Subcutaneous abdominal adipose tissue (tissue), 5 donors: ENCODE data around the gene MRAS.
A peak's percentile ranks its signal among the peaks of the same experiment; 100 is the strongest.
"Not testable (repeated sequence)": the region's sequence is repeated elsewhere in the genome, so short reads cannot be mapped to it uniquely, and the experiment has no call there.

Source experiments
- H3K27ac ChIP-seq: one replicate; pipeline ENCODE4 v1.7.0; 2013; ENCODE audit warnings: low read depth, mild to moderate bottlenecking, inconsistent platforms, low read length, moderate library complexity
- H3K27me3 ChIP-seq, 5 donors: one replicate each; pipeline ENCODE4 v1.7.0; 2013; ENCODE audit warnings: low read length in 5 of 5, inconsistent platforms in 1 of 5; ENCODE audit not compliant: control insufficient read depth in 5 of 5, insufficient read depth in 4 of 5
- H3K36me3 ChIP-seq, 5 donors: one replicate each; pipeline ENCODE4 v1.7.0; 2013; ENCODE audit warnings: low read length in 5 of 5; ENCODE audit not compliant: control insufficient read depth in 5 of 5, insufficient read depth in 5 of 5
- H3K4me1 ChIP-seq, 5 donors: one replicate each; pipeline ENCODE4 v1.7.0; 2013; ENCODE audit warnings: low read length in 5 of 5, mild to moderate bottlenecking in 3 of 5, moderate library complexity in 1 of 5; ENCODE audit not compliant: control insufficient read depth in 5 of 5, insufficient read depth in 5 of 5
- H3K4me3 ChIP-seq, 5 donors: one replicate each; pipeline ENCODE4 v1.7.0; 2013; ENCODE audit warnings: low read length in 5 of 5, low read depth in 1 of 5
- H3K9ac ChIP-seq, 5 donors: one replicate each; pipeline ENCODE4 v1.7.0; 2013; ENCODE audit warnings: low read length in 5 of 5, mild to moderate bottlenecking in 4 of 5, moderate library complexity in 3 of 5
- H3K9me3 ChIP-seq, 5 donors: one replicate each; pipeline ENCODE4 v1.7.0; 2013; ENCODE audit warnings: low read length in 5 of 5; ENCODE audit not compliant: control insufficient read depth in 5 of 5
- donor health status: healthy.
- donor health status: healthy.
- donor health status: healthy.
- donor health status: healthy.
- donor health status: healthy.

The MRAS gene

DNA sequence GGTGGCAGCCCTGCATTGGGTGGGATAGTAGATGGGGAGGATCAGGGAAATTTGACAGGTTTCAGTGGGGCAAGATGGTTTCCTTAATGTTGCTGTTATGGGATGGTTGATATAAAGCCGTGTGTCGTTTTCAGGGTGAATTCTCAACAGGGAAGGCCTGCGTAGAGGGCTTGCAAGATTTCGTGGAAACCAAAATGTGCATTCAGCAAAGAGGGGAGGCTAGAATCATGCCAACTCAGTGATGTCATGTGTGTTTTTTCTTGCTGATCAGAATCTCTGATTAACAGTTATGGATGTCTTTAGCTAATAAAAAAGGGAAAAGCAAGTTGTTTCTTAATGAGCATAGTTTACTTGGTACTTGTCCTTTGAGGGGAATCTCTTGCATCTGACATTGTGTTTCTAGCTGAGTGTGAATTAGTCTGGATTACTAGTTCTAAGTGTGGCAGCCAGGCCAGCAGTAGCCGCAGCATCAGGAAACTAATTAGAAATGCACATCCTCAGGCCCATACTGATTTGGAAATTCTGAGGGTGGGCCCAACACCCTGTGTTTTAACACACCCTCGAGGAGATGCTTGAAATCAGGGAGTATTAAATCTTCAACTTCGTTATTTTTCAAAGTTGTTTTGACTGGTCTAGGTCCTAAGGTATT is 24.8 kb downstream of the MRAS start:
- Histone ChIP-seq H3K27me3 (no peaks in the 10 kb centered on the region), H3K4me1 (peaks cover 4 to 63% (median 46%) of the 10 kb centered on the region in 5 donors), H3K4me3 (no peak overlapping the region), H3K27ac (peak overlapping the region; percentile 74), H3K9me3 (no peaks in the 10 kb centered on the region), H3K9ac (no peak overlapping the region), H3K36me3 (peaks cover 10 to 26% (median 12%) of the 10 kb centered on the region in 5 donors)

- no peak overlapping the region for H3K27ac ChIP-seq
- H3K27me3 ChIP-seq, result no peaks in the 10 kb centered on the region
- no peak overlapping the region for H3K9ac ChIP-seq
- no peaks in the 10 kb centered on the region for H3K9me3 ChIP-seq
- H3K4me3 ChIP-seq, result no peak overlapping the region
- H3K36me3 ChIP-seq, result peaks cover 13 to 31% (median 17%) of the 10 kb centered on the region in 5 donors
- peaks cover 2 to 60% (median 46%) of the 10 kb centered on the region in 5 donors for H3K4me1 ChIP-seq
Measured at GRCh38 chr3:138373736-138374094, 25.3 kb downstream of the MRAS start.

GRCh38 chr3:138374573-138375134 is 26.3 kb downstream of the MRAS start:
- Histone ChIP-seq H3K9me3 (no peaks in the 10 kb centered on the region), H3K4me3 (no peak overlapping the region), H3K27ac (peak overlapping the region; percentile 35), H3K4me1 (peaks cover 2 to 52% (median 36%) of the 10 kb centered on the region in 5 donors), H3K36me3 (peaks cover 16 to 32% (median 17%) of the 10 kb centered on the region in 5 donors), H3K27me3 (no peaks in the 10 kb centered on the region), H3K9ac (no peak overlapping the region)

- H3K27me3 ChIP-seq, result no peaks in the 10 kb centered on the region
- no peak overlapping the region for H3K4me3 ChIP-seq
- no peaks in the 10 kb centered on the region for H3K9me3 ChIP-seq
- peaks cover 16 to 32% (median 17%) of the 10 kb centered on the region in 5 donors for H3K36me3 ChIP-seq
- H3K4me1 ChIP-seq, result peaks cover 2 to 45% (median 29%) of the 10 kb centered on the region in 5 donors
- no peak overlapping the region for H3K9ac ChIP-seq
- peak overlapping the region; percentile 35 for H3K27ac ChIP-seq
Measured at GRCh38 chr3:138375447-138375846, 27.1 kb downstream of the MRAS start.

GRCh38 chr3:138376663-138377062 is 28.3 kb downstream of the MRAS start:
- Histone ChIP-seq H3K27ac (no peak overlapping the region), H3K9me3 (no peaks in the 10 kb centered on the region), H3K4me1 (peaks cover 4 to 42% (median 27%) of the 10 kb centered on the region in 5 donors), H3K4me3 (no peak overlapping the region), H3K27me3 (no peaks in the 10 kb centered on the region), H3K9ac (no peak overlapping the region), H3K36me3 (peaks cover 16 to 32% (median 17%) of the 10 kb centered on the region in 5 donors)

GRCh38 chr3:138377212-138377611 is 28.8 kb downstream of the MRAS start:
- not testable (repeated sequence) for H3K9me3 ChIP-seq, H3K4me3 ChIP-seq, H3K9ac ChIP-seq, H3K27me3 ChIP-seq
- H3K36me3 ChIP-seq, result peaks cover 16 to 32% (median 17%) of the 10 kb centered on the region in 5 donors
- peaks cover 10 to 42% (median 27%) of the 10 kb centered on the region in 5 donors for H3K4me1 ChIP-seq
- H3K27ac ChIP-seq, result peak overlapping the region; percentile 2

DNA sequence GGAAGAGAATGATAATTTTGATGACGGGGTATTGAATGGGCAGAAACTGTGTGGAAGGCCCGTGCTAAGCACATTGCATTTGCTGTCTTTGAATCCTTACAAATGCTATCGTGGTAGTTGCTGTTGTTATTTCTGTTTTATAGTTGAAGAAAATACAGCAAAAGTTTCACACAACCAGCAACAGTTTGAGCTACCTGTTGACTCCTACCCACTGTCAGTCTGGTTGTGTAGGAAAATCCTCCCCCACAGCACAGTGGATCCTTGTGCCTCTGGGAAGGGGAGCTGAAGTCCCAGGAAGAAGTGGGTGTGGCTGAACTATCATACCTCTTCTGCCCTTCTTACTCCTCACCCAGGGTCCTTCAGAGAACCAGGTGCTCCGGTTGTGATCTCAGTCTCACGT is 29.4 kb downstream of the MRAS start:
- H3K36me3 ChIP-seq, result peaks cover 16 to 32% (median 17%) of the 10 kb centered on the region in 5 donors
- H3K4me3 ChIP-seq, result no peak overlapping the region
- H3K9ac ChIP-seq, result peak overlapping the region in 2 of 5 donors; percentile 10 to 26
- H3K4me1 ChIP-seq, result peaks cover 12 to 44% (median 31%) of the 10 kb centered on the region in 5 donors
- H3K27me3 ChIP-seq, result no peaks in the 10 kb centered on the region
- peak overlapping the region; percentile 2 for H3K27ac ChIP-seq
- H3K9me3 ChIP-seq, result no peaks in the 10 kb centered on the region

- Histone ChIP-seq H3K9me3 (no peaks in the 10 kb centered on the region), H3K9ac (peak overlapping the region in 2 of 5 donors; percentile 10 to 26), H3K4me3 (no peak overlapping the region), H3K4me1 (peaks cover 12 to 49% (median 36%) of the 10 kb centered on the region in 5 donors), H3K36me3 (peaks cover 13 to 27% (median 16%) of the 10 kb centered on the region in 5 donors), H3K27ac (peak overlapping the region; percentile 2), H3K27me3 (no peaks in the 10 kb centered on the region)
Measured at GRCh38 chr3:138378331-138378730, 30.0 kb downstream of the MRAS start.

DNA sequence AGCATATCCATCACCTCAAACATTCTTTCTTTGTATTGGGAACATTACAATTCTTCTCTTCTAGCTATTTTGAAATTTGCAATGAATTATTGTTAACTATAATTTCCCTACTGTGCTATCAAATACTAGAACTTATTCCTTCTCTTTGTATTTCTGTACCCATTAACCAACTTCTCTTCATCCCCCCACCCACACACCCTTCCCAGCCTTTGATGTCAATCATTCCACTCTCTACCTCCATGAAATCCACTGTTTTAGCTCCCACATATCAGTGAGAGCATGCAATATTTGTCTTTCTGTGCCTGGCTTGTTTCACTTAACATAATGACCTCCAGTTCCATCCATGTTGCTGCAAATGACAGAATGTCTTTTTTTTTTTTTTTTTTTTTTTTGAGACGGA is 30.6 kb downstream of the MRAS start:
- H3K9ac ChIP-seq, result no peak overlapping the region
- H3K9me3 ChIP-seq, result no peaks in the 10 kb centered on the region
- H3K27me3 ChIP-seq, result no peaks in the 10 kb centered on the region
- peak overlapping the region; percentile 2 for H3K27ac ChIP-seq
- no peak overlapping the region for H3K4me3 ChIP-seq
- peaks cover 12 to 25% (median 16%) of the 10 kb centered on the region in 5 donors for H3K36me3 ChIP-seq
- peaks cover 12 to 56% (median 42%) of the 10 kb centered on the region in 5 donors for H3K4me1 ChIP-seq

DNA sequence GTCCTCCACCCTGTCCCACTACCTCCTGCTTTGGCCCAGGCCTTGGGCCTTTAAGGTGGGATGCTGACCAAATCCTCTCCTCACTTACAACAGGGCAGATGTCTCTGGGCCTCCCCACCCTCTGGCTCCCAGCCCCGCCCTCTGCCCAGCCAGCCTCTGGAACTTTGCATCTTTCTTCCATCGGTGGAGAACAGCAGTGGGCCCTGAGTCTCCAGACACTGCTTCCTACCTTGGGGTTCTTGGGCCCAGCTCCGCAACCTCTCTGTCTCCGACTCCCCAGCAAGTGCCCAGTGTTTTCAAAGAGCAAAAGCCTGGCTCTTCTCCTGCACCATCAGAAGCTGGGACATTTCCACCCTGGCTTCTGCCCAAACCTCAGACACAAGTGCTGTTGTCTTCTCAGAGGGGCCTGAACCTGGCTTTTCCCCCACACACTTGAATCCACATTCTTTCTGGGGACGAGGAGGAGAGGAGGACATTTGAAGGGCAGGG is 33.1 kb downstream of the MRAS start:
- peak overlapping the region; percentile 44 to 78 (median 68) for H3K9ac ChIP-seq
- peak overlapping the region; percentile 91 for H3K27ac ChIP-seq
- no peak overlapping the region for H3K4me3 ChIP-seq
- H3K27me3 ChIP-seq, result no peaks in the 10 kb centered on the region
- peaks cover 5 to 14% (median 12%) of the 10 kb centered on the region in 5 donors for H3K36me3 ChIP-seq
- H3K4me1 ChIP-seq, result peaks cover 12 to 50% (median 45%) of the 10 kb centered on the region in 5 donors
- no peaks in the 10 kb centered on the region for H3K9me3 ChIP-seq
